Transverse colon (tissue), 4 donors: ENCODE measurements around the gene SHISA9.

Experiments used
- CTCF ChIP-seq, 5 experiments: fragments of 200-600 bp in 3 of 5; fragments of 450-650 bp in 2 of 5; sonication (generic) in 3 of 5; IDR thresholded peaks; 1 replicate in 2 of 5; 2 replicates in 3 of 5; pipeline ENCODE4 v1.5.1; 2016 to 2017; ENCODE audit warnings: antibody characterized with exemption in 5 of 5, inconsistent platforms in 3 of 5, mild to moderate bottlenecking in 2 of 5, moderate library complexity in 1 of 5
- EP300 ChIP-seq: sonication (generic); formaldehyde crosslinking; IDR thresholded peaks from one replicate; pipeline ENCODE4 v1.6.1; 2017; ENCODE audit warnings: antibody characterized with exemption, low read depth
- POLR2A ChIP-seq: fragments of 450-650 bp; IDR thresholded peaks from one replicate; pipeline ENCODE4 v1.6.1; 2016; ENCODE audit warnings: antibody characterized with exemption, mild to moderate bottlenecking, moderate library complexity
- POLR2AphosphoS5 ChIP-seq, 3 donors: sonication (generic); formaldehyde crosslinking; IDR thresholded peaks; one replicate each; pipeline ENCODE4 v1.6.1; 2016; ENCODE audit warnings: antibody characterized with exemption in 3 of 3

- TF ChIP-seq CTCF (IDR thresholded peaks at IDR 0.05) (no peak), POLR2AphosphoS5 (IDR thresholded peaks at IDR 0.05) (no peak), POLR2A (no peak), EP300 (no peak)
Observed at GRCh38 chr16:13098536-13098935, 197.1 kb downstream of the SHISA9 start.
